ENCODE measurements around the gene GARNL3.

The GARNL3 gene

DNA sequence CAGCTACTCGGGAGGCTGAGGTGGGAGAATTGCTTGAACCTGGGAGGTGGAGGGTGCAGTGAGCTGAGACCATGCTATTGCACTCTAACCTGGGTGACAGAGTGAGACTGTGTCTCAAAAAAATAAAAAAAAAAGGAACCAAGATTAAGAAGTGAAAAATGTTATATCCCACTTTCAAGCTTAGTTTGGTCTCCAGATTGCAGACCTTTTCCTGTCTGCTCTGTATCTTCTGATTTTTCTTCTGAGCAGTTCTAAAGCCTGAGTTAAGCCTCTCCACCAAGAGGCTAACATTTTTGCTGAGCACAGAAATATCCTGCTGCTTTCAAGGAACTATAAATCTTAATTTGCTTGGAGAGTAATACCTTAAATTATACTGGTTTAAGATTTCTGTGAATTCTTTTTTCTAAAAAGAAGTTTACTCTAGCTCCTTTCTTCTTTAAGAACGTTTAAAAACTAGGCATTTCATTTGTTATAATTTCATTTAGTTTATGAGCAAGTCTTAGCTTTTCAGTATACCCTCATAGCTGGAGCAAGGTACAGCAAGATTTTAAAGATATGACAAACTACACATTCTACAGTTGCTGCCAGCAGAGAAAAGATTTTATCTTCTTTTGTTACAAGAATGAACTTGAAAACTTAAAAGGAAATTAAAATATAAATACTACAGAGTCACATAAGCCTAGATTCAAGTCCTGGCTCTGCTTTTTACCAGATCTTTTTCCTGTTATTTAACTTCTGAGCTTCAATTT is 55.0 kb downstream of the GARNL3 start:
- TF ChIP-seq, protein P1, sequence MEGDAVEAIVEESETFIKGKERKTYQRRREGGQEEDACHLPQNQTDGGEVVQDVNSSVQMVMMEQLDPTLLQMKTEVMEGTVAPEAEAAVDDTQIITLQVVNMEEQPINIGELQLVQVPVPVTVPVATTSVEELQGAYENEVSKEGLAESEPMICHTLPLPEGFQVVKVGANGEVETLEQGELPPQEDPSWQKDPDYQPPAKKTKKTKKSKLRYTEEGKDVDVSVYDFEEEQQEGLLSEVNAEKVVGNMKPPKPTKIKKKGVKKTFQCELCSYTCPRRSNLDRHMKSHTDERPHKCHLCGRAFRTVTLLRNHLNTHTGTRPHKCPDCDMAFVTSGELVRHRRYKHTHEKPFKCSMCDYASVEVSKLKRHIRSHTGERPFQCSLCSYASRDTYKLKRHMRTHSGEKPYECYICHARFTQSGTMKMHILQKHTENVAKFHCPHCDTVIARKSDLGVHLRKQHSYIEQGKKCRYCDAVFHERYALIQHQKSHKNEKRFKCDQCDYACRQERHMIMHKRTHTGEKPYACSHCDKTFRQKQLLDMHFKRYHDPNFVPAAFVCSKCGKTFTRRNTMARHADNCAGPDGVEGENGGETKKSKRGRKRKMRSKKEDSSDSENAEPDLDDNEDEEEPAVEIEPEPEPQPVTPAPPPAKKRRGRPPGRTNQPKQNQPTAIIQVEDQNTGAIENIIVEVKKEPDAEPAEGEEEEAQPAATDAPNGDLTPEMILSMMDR (IDR thresholded peaks at IDR 0.05; ENCODE audit: control extremely low read depth, extremely low read depth, low read depth, missing control alignments): no peak
- CTCF ChIA-PET: interaction anchor here (0.9 to 1.8 kb wide), 9 partner anchors 9 to 267 kb away, joined by 3 to 8 read pairs (median 3); no protein-coding TSS in a partner anchor
- POLR2A ChIA-PET: interaction anchor here (0.8 kb wide), 1 partner anchor 132 kb away, joined by 3 read pairs; the partner anchor contains the start of genes LRSAM1 and RPL12
- peak; percentile 28 for DNase-seq (ENCODE audit: extremely low spot score)

DNA sequence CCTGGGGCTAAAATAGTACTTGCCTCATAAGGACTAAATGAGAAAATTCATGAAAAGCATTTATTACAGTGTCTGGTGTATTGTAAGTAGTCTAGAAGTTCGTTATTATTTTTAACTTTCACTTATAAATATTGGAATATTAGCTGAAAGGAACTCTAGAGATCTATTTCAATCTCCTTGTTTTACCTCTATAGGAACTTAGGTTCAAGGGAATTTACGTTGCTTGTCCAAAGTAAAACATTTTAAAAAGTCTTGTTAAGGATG is 55.5 kb downstream of the GARNL3 start:
- ChIA-PET CTCF (interaction anchor here (1.2 to 1.8 kb wide), 4 partner anchors 10 to 267 kb away, joined by 3 to 4 read pairs (median 4); no protein-coding TSS in a partner anchor), POLR2A (no interaction called here)
- TF ChIP-seq, protein P1 (IDR thresholded peaks at IDR 0.05; ENCODE audit: control extremely low read depth, extremely low read depth, low read depth, missing control alignments): no peak
- DNase-seq (ENCODE audit: extremely low spot score): no peak

DNA sequence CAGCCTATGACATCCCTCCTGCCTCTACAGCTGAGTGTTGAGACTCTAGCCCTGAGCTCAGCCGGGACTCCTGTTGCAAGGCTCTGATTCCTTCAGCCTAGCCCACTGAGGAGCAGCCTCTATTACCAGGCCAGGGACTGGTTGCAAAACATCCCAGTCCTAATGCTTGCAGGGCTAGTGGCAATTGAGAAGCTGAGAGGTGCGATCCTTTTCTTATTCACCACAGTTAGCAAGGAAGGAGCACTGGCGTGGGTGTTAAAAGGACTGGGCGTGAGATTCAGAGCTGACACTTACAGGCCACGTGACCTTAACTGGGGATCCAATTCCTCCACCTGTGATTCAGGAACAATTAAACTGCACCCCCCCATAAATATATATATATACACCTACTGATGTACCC is 58.8 kb downstream of the GARNL3 start:
- no peak for DNase-seq (ENCODE audit: extremely low spot score)
- ChIA-PET POLR2A (no interaction called here), CTCF (no interaction called here)
- TF ChIP-seq, protein P1 (IDR thresholded peaks at IDR 0.05; ENCODE audit: control extremely low read depth, extremely low read depth, low read depth, missing control alignments): no peak

DNA sequence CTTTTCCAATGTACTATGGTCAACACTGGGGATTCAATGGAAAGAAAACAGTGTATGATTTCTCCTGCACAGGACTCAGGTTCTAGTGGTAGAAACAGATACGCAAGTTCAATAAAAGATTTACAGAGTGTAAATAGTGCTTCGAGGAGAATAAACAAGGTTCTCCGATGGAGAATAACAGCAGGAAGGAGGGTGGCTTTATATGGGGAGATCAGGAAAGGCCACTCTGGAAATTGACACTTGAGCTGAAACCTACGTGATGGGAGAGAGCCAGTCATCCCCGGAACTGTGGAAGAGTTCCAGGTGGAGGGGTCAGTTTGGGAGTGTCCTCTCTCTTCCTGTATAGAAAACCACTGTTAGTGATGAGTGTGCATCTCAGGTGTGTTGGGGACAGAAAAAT is 65.9 kb downstream of the GARNL3 start:
- CTCF ChIA-PET: interaction anchor here (1.4 kb wide), 1 partner anchor 9 kb away, joined by 3 read pairs; no protein-coding TSS in a partner anchor
- POLR2A ChIA-PET: no interaction called here
- no peak for DNase-seq (ENCODE audit: extremely low spot score)
- TF ChIP-seq, protein P1 (IDR thresholded peaks at IDR 0.05; ENCODE audit: control extremely low read depth, extremely low read depth, low read depth, missing control alignments): no peak

DNA sequence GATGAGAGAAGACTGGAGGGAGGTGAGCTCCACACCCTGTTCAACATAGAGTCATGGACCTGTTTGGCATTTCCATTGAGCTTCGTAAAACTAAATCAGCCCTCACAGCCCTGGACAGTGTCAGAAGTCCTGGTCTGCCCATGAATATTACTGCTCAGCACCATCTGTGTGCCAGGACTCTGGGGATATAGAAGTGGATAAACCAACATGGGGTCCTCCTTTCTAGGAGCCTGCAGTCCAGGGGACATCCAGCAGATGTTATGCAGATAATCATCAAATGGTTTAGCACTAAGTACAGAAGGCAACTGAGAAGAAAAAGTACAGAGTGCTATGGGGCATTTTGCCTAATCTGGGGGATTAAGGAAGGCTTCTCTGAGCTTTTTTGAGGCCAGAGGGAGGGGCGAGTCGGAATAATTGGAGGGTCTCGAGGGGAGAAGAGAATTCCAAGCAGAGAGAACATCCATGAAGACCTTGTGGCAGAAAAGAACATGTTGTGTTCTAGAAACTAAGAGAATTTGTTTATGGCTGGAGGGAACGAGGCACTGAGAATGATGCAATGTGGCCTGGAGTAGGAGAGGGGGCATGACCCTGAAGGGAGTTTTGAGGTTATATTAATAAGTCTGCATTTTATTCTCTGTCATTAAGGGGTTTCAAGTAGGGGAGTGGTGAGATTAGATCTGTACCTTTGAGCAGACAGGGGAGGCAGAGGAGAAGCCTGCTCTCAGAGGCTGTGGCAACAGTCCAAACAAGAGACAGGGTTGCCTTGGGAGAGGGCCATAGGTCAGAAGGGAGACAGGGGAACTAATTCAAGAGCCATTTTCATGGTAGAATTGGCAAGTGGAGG is 68.9 kb downstream of the GARNL3 start:
- TF ChIP-seq, protein P1 (IDR thresholded peaks at IDR 0.05; ENCODE audit: control extremely low read depth, extremely low read depth, low read depth, missing control alignments): no peak
- DNase-seq (ENCODE audit: extremely low spot score): no peak
- ChIA-PET POLR2A (no interaction called here), CTCF (interaction anchor here (1.3 kb wide), 1 partner anchor 9 kb away, joined by 4 read pairs; no protein-coding TSS in a partner anchor)

DNA sequence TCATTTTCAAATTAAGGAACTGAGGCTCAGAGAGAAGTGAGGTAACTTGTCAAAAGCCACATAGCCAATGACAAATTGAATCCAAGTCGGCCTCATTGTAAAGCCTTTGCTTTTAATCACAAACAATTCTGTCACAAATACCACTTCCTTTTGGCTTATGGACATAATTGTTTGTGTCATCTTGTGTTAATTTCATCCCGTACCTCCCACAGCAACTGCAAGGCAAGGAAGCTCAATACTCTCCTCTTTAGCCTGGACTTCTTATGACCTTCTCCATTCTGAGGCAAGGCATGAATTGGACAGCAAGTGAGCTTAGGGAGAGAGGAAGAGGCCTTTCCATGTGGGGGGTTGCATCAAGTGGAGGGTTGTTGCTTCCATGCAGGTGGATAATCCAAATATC is 70.2 kb downstream of the GARNL3 start:
- ChIA-PET CTCF (interaction anchor here (1.2 to 1.3 kb wide), 2 partner anchors 8 to 10 kb away, joined by 4 read pairs; no protein-coding TSS in a partner anchor), POLR2A (no interaction called here)
- no peak for DNase-seq (ENCODE audit: extremely low spot score)
- TF ChIP-seq, protein P1 (IDR thresholded peaks at IDR 0.05; ENCODE audit: control extremely low read depth, extremely low read depth, low read depth, missing control alignments): no peak

Data from GM10248 (cell line).